Gastrocnemius medialis (tissue), 4 donors: ENCODE results near the gene SLC26A9.

Source experiments
- CTCF ChIP-seq, 5 experiments: fragments of 450-650 bp in 3 of 5; fragments of 200-600 bp in 2 of 5; sonication (generic) in 2 of 5; IDR thresholded peaks in 4 of 5; conservative IDR thresholded peaks in 1 of 5; 1 replicate in 4 of 5; 2 replicates in 1 of 5; pipeline ENCODE4 v1.5.1; 2016 to 2019; ENCODE audit warnings: antibody characterized with exemption in 5 of 5, mild to moderate bottlenecking in 3 of 5, moderate library complexity in 3 of 5
- POLR2A ChIP-seq, 2 donors: fragments of 450-650 bp; IDR thresholded peaks; one replicate each; pipeline ENCODE4 v1.6.1; 2017; ENCODE audit warnings: antibody characterized with exemption in 2 of 2, mild to moderate bottlenecking in 2 of 2, moderate library complexity in 2 of 2

GRCh38 chr1:205972081-205972480 is 28.8 kb upstream of the SLC26A9 start:
- TF ChIP-seq CTCF (IDR thresholded peaks at IDR 0.05 in 4 of 5, conservative IDR thresholded peaks at IDR 0.05 in 1 of 5) (no peak), POLR2A (IDR thresholded peaks at IDR 0.05) (no peak)
